IMR-90 (cell line): Measurements from ENCODE around the gene ZNF284. TPM values are rescaled to one million over a fixed set of nuclear protein-coding genes. Genes with fewer than 3 reads are reported as not detected.

Experiments
- ATAC-seq: fragments of 200-7000 bp; cut with Tn5 transposase; 2 replicates; pipeline ENCODE4 v1.9.1; 2020; ENCODE audit warnings: low read depth, mild to moderate bottlenecking, moderate library complexity
- BruUV-seq: library from RNA; stranded (reverse); fragments of 400-500 nt; replicated peaks from 2 replicates; lab custom pipeline; 2021; lab: Mats Ljungman, UMichigan
- CTCF ChIA-PET: fragments of 300-600 bp; formaldehyde crosslinking; extraction: SDS; loops from one replicate; lab custom pipeline; 2021; ENCODE audit warnings: antibody characterized with exemption; lab: Yijun Ruan, JAX
- POLR2A ChIA-PET: fragments of 300-600 bp; sonication (Branson Sonifier 250); formaldehyde crosslinking; loops from one replicate; lab custom pipeline; 2022; ENCODE audit warnings: antibody characterized with exemption; ENCODE audit not compliant: unreplicated experiment; lab: Charles Lee
- DNase-seq: peaks from one replicate; pipeline ENCODE4 v3.0.0; 2013
- H2AFZ ChIP-seq: replicated peaks from 2 replicates; pipeline ENCODE3; 2013; ENCODE audit warnings: low read length, mild to moderate bottlenecking; ENCODE audit not compliant: poor library complexity
- H2AK5ac ChIP-seq: 2 replicates; pipeline ENCODE4 v1.6.1; 2013; ENCODE audit warnings: low read depth, low read length, inconsistent platforms
- H2AK9ac ChIP-seq: replicated peaks from 2 replicates; pipeline ENCODE3; 2013; ENCODE audit warnings: mild to moderate bottlenecking, low read depth, low read length, moderate library complexity; ENCODE audit not compliant: poor library complexity
- H2BK120ac ChIP-seq: 2 replicates; pipeline ENCODE4 v1.6.1; 2013; ENCODE audit warnings: low read depth, low read length, inconsistent platforms
- H2BK15ac ChIP-seq: 3 replicates; pipeline ENCODE4 v1.6.1; 2013; ENCODE audit warnings: low read depth, low read length, inconsistent platforms
- H2BK20ac ChIP-seq: 2 replicates; pipeline ENCODE4 v1.6.1; 2013; ENCODE audit warnings: low read depth, mild to moderate bottlenecking, inconsistent platforms, low read length, moderate library complexity
- H2BK5ac ChIP-seq: 2 replicates; pipeline ENCODE4 v1.6.1; 2013; ENCODE audit warnings: mild to moderate bottlenecking, low read depth, low read length, inconsistent platforms; ENCODE audit not compliant: poor library complexity, severe bottlenecking
- H3K14ac ChIP-seq: replicated peaks from 2 replicates; pipeline ENCODE4 v1.6.1; 2013; ENCODE audit warnings: low read depth, low read length, inconsistent platforms
- H3K18ac ChIP-seq: 2 replicates; pipeline ENCODE4 v1.6.1; 2013; ENCODE audit warnings: low read depth, low read length, control low read depth
- H3K23ac ChIP-seq: 2 replicates; pipeline ENCODE4 v1.6.1; 2013; ENCODE audit warnings: low read depth, low read length, inconsistent platforms
- H3K27ac ChIP-seq: 2 replicates; pipeline ENCODE4 v1.5.1; 2013; ENCODE audit warnings: mild to moderate bottlenecking, control low read depth, low read length; ENCODE audit not compliant: insufficient read depth
- H3K27me3 ChIP-seq: 2 replicates; pipeline ENCODE4 v1.6.1; 2013; ENCODE audit warnings: low read length; ENCODE audit not compliant: control insufficient read depth, insufficient read depth
- H3K36me3 ChIP-seq: 2 replicates; pipeline ENCODE4 v1.6.1; 2013; ENCODE audit warnings: low read length, mixed read lengths; ENCODE audit not compliant: control insufficient read depth, insufficient read depth
- H3K4ac ChIP-seq: 2 replicates; pipeline ENCODE4 v1.6.1; 2013; ENCODE audit warnings: low read depth, low read length, inconsistent platforms
- H3K4me1 ChIP-seq: 2 replicates; pipeline ENCODE4 v1.6.1; 2013; ENCODE audit warnings: low read length, mixed read lengths; ENCODE audit not compliant: control insufficient read depth, insufficient read depth
- H3K4me2 ChIP-seq: 2 replicates; pipeline ENCODE4 v1.6.1; 2013; ENCODE audit warnings: low read depth, mild to moderate bottlenecking, control low read depth, low read length, moderate library complexity
- H3K4me3 ChIP-seq: 2 replicates; pipeline ENCODE4 v1.5.1; 2013; ENCODE audit warnings: low read depth, mild to moderate bottlenecking, control low read depth, low read length, moderate library complexity; ENCODE audit not compliant: insufficient read depth
- H3K56ac ChIP-seq: 2 replicates; pipeline ENCODE4 v1.6.1; 2013; ENCODE audit warnings: low read length, inconsistent platforms; ENCODE audit not compliant: insufficient read depth; ENCODE audit errors: extremely low read depth
- H3K79me1 ChIP-seq, 2 experiments: 2 replicates each; pipeline ENCODE4 v1.6.1; 2013; ENCODE audit warnings: low read length in 2 of 2, inconsistent platforms in 1 of 2, low read depth in 1 of 2
- H3K9ac ChIP-seq: 2 replicates; pipeline ENCODE4 v1.6.1; 2013; ENCODE audit warnings: low read depth, low read length, control low read depth
- H3K9me1 ChIP-seq: 2 replicates; pipeline ENCODE4 v1.6.1; 2013; ENCODE audit warnings: low read length, inconsistent platforms; ENCODE audit not compliant: insufficient read depth
- H3K9me3 ChIP-seq: 2 replicates; pipeline ENCODE4 v1.6.1; 2013; ENCODE audit warnings: low read length; ENCODE audit not compliant: control insufficient read depth, insufficient read depth
- H4K20me1 ChIP-seq: 2 replicates; pipeline ENCODE4 v1.6.1; 2013; ENCODE audit warnings: low read length, inconsistent platforms; ENCODE audit not compliant: insufficient read depth
- H4K5ac ChIP-seq: 2 replicates; pipeline ENCODE4 v1.6.1; 2013; ENCODE audit warnings: mild to moderate bottlenecking, low read depth, low read length, control low read depth
- H4K8ac ChIP-seq, 2 experiments: 2 replicates each; pipeline ENCODE4 v1.6.1; 2013; ENCODE audit warnings: low read depth in 2 of 2, low read length in 2 of 2, control low read depth in 1 of 2, inconsistent platforms in 1 of 2
- H4K91ac ChIP-seq: 2 replicates; pipeline ENCODE4 v1.6.1; 2013; ENCODE audit warnings: low read depth, low read length, inconsistent platforms; ENCODE audit not compliant: insufficient read depth
- MAZ ChIP-seq: IDR thresholded peaks from 2 replicates; pipeline ENCODE4 v1.6.1; 2012; ENCODE audit warnings: low read depth, mild to moderate bottlenecking, low read length, improper control_type of control experiment, moderate library complexity, borderline replicate concordance
- NFE2L2 ChIP-seq: fragments of 150-350 bp; IDR thresholded peaks from 2 replicates; pipeline ENCODE4 v1.6.1; 2016; ENCODE audit warnings: low read depth, mild to moderate bottlenecking, low read length
- WGBS, 2 experiments: methylation state at CpG; one replicate each; pipeline versions ENCODE4 v1.1.5 to v1.1.7; 2013; ENCODE audit warnings: missing lambda C conversion rate in 2 of 2; ENCODE audit not compliant: insufficient read length in 1 of 2; ENCODE audit errors: extremely low coverage in 2 of 2; 5-methylcytosine and 5-hydroxymethylcytosine counted together
- dilution Hi-C: fragments of 300-500 bp; cut with HindIII; formaldehyde crosslinking; loops from one replicate; pipeline ENCODE4 v1.14.3; 2018; ENCODE audit warnings: low sequenced_read_pairs; ENCODE audit not compliant: unreplicated experiment
- in situ Hi-C: fragments of 300-500 bp; cut with MboI; formaldehyde crosslinking; loops from 3 replicates; pipeline ENCODE4 v1.14.3; 2019; ENCODE audit warnings: low sequenced_read_pairs, inconsistent platforms, mixed read lengths
- intact Hi-C: fragments of 100-400 bp; cut with micrococcal nuclease; formaldehyde crosslinking; loops from 2 replicates; pipeline ENCODE4 v1.10.0; 2022
- microRNA-seq, 2 experiments: library from miRNA; stranded (forward) in 1 of 2; unstranded in 1 of 2; fragments of 10-50 nt in 1 of 2; fragments of <30 nt in 1 of 2; gene quantifications in 1 of 2; microRNA quantifications in 1 of 2; one replicate each; pipeline versions ENCODE3 to v1.1.0; 2013 to 2020; ENCODE audit not compliant: insufficient read depth in 1 of 2, insufficient read length in 1 of 2, unreplicated experiment in 1 of 2
- polyA plus RNA-seq, 3 experiments: library from polyadenylated mRNA; depleted of rRNA; stranded (reverse); fragments of >200 nt; gene quantifications; 2 replicates each; pipeline ENCODE4 v1.2.3, GENCODE V29; 2012; ENCODE audit warnings: low replicate concordance in 1 of 3
- small RNA-seq, 5 experiments: library from RNA; depleted of rRNA; stranded (forward); fragments of <200 nt; gene quantifications; one replicate each; pipeline ENCODE3, GENCODE V24; 2012
- total RNA-seq: library from RNA; depleted of rRNA; stranded (reverse); fragments of >200 nt; gene quantifications from 2 replicates; pipeline ENCODE4 v1.2.3, GENCODE V29; 2012; rRNA removed

Gene ZNF284
- total and polyA plus RNA-seq, 2 of the 4 experiments (the other 2 are of a cell fraction), result 1.2 to 4.1 TPM

- H3K4ac ChIP-seq, result no peak overlapping the region
- peaks cover 26% of the 10 kb centered on the region for H3K36me3 ChIP-seq
- H4K91ac ChIP-seq, result no peak overlapping the region
- H2BK15ac ChIP-seq, result no peak overlapping the region
- H3K14ac ChIP-seq, result no peak overlapping the region
- no peak overlapping the region for H4K5ac ChIP-seq
- H3K9ac ChIP-seq, result no peak overlapping the region
- intact Hi-C loops, result no loop called here
- no peak overlapping the region for H2AK9ac ChIP-seq
- H2AK5ac ChIP-seq, result no peak overlapping the region
- H3K9me1 ChIP-seq, result no peaks in the 10 kb centered on the region
- no CpG with 5 or more reads among the region's 5 CpGs for WGBS, 2 experiments
- ChIA-PET CTCF (no interaction called here), POLR2A (no interaction called here)
- no peak overlapping the region for H2BK5ac ChIP-seq
- no peak overlapping the region for H3K56ac ChIP-seq
- in situ Hi-C loops, result no loop called here
- H4K8ac ChIP-seq, result no peak overlapping the region
- H4K20me1 ChIP-seq, result no peaks in the 10 kb centered on the region
- H3K27ac ChIP-seq, result no peak overlapping the region
- BruUV-seq, result no TSS peak
- H3K27me3 ChIP-seq, result no peaks in the 10 kb centered on the region
- H3K9me3 ChIP-seq, result peaks cover 17% of the 10 kb centered on the region
- TF ChIP-seq NFE2L2 (no peak), MAZ (no peak)
- H3K23ac ChIP-seq, result no peak overlapping the region
- no peak overlapping the region for H2BK120ac ChIP-seq
- dilution Hi-C loops, result no loop called here
- ATAC-seq (no peak), DNase-seq (no peak)
- H2AFZ ChIP-seq, result no peak overlapping the region
- no peak overlapping the region for H2BK20ac ChIP-seq
- no peak overlapping the region for H3K4me2 ChIP-seq
- H3K79me1 ChIP-seq, result no peaks in the 10 kb centered on the region
- no peaks in the 10 kb centered on the region for H3K4me1 ChIP-seq
- H3K18ac ChIP-seq, result no peak overlapping the region
- H3K4me3 ChIP-seq, result no peak overlapping the region
Observed at GRCh38 chr19:44131955-44132354, 60.0 kb downstream of the ZNF284 start.

Small RNA genes lying within 50 kb of the gene (microRNA-seq; reads per million reads assigned to microRNA genes)
- gene RNU6-902P (ENCODE audit: insufficient read depth, insufficient read length), result not detected

Small RNA genes lying within 50 kb of the gene (small RNA-seq; reads per million reads assigned to genes)
- gene RNU6-902P, result 0 reads per million in 5 experiments

Other genes with a start within 250 kb of the ZNF284 start
- 5.0 and 10.3 TPM in 2 replicates for gene ZNF283, start 244.8 kb upstream of the ZNF284 start, total RNA-seq
- 1.2 and 2.1 TPM in 2 replicates for gene ZNF283, start 244.8 kb upstream of the ZNF284 start, polyA plus RNA-seq (2012; rRNA removed)
- 1.1 and 2.2 TPM in 2 replicates for gene ZNF404, start 188.2 kb upstream of the ZNF284 start, total RNA-seq
- 2.9 and 3.2 TPM in 2 replicates for gene ZNF404, start 188.2 kb upstream of the ZNF284 start, polyA plus RNA-seq (2012; rRNA removed)
- gene ZNF45, start 136.9 kb upstream of the ZNF284 start, total RNA-seq, result 15.0 and 18.1 TPM in 2 replicates
- gene ZNF45, start 136.9 kb upstream of the ZNF284 start, polyA plus RNA-seq (2012; rRNA removed), result 7.6 and 7.8 TPM in 2 replicates
- gene ZNF221, start 120.9 kb upstream of the ZNF284 start, total RNA-seq, result 10.3 and 10.6 TPM in 2 replicates
- 0.93 and 1.0 TPM in 2 replicates for gene ZNF221, start 120.9 kb upstream of the ZNF284 start, polyA plus RNA-seq (2012; rRNA removed)
- gene ZNF155, start 88.0 kb upstream of the ZNF284 start, total RNA-seq, result 9.0 and 10.8 TPM in 2 replicates
- gene ZNF155, start 88.0 kb upstream of the ZNF284 start, polyA plus RNA-seq (2012; rRNA removed), result 2.5 and 3.5 TPM in 2 replicates
- 3.4 and 5.0 TPM in 2 replicates for gene ZNF230, start 69.2 kb upstream of the ZNF284 start, total RNA-seq
- 1.4 and 1.5 TPM in 2 replicates for gene ZNF230, start 69.2 kb upstream of the ZNF284 start, polyA plus RNA-seq (2012; rRNA removed)
- gene ZNF222, start 46.8 kb upstream of the ZNF284 start, total RNA-seq, result 7.0 and 8.6 TPM in 2 replicates
- gene ZNF222, start 46.8 kb upstream of the ZNF284 start, polyA plus RNA-seq (2012; rRNA removed), result 2.8 and 3.2 TPM in 2 replicates
- gene ZNF223, start 20.1 kb upstream of the ZNF284 start, total RNA-seq, result 6.1 and 16.5 TPM in 2 replicates
- 2.1 and 2.3 TPM in 2 replicates for gene ZNF223, start 20.1 kb upstream of the ZNF284 start, polyA plus RNA-seq (2012; rRNA removed)
- 24.4 and 26.3 TPM in 2 replicates for gene ZNF224, start 22.2 kb downstream of the ZNF284 start, total RNA-seq
- 5.7 and 10.3 TPM in 2 replicates for gene ZNF224, start 22.2 kb downstream of the ZNF284 start, polyA plus RNA-seq (2012; rRNA removed)
- 5.7 and 6.1 TPM in 2 replicates for gene ZNF225, start 41.2 kb downstream of the ZNF284 start, total RNA-seq
- 1.1 and 1.5 TPM in 2 replicates for gene ZNF225, start 41.2 kb downstream of the ZNF284 start, polyA plus RNA-seq (2012; rRNA removed)
- gene ZNF234, start 69.4 kb downstream of the ZNF284 start, total RNA-seq, result 11.9 and 15.8 TPM in 2 replicates
- gene ZNF234, start 69.4 kb downstream of the ZNF284 start, polyA plus RNA-seq (2012; rRNA removed), result 2.6 and 4.0 TPM in 2 replicates
- gene ZNF226, start 92.9 kb downstream of the ZNF284 start, total RNA-seq, result 14.0 and 16.7 TPM in 2 replicates
- 12.6 and 15.7 TPM in 2 replicates for gene ZNF226, start 92.9 kb downstream of the ZNF284 start, polyA plus RNA-seq (2012; rRNA removed)
- 17.8 and 19.2 TPM in 2 replicates for gene ZNF227, start 140.4 kb downstream of the ZNF284 start, total RNA-seq
- gene ZNF227, start 140.4 kb downstream of the ZNF284 start, polyA plus RNA-seq (2012; rRNA removed), result 3.4 and 4.9 TPM in 2 replicates
- 0.56 and 0.72 TPM in 2 replicates for gene ZNF233, start 187.7 kb downstream of the ZNF284 start, total RNA-seq
- gene ZNF233, start 187.7 kb downstream of the ZNF284 start, polyA plus RNA-seq (2012; rRNA removed), result 0.26 and 0.39 TPM in 2 replicates
- 3.0 and 3.1 TPM in 2 replicates for gene ZNF235, start 232.9 kb downstream of the ZNF284 start, total RNA-seq
- gene ZNF235, start 232.9 kb downstream of the ZNF284 start, polyA plus RNA-seq (2012; rRNA removed), result 0.77 and 0.80 TPM in 2 replicates